IPS DF 19.7 (cell line): Measurements from ENCODE around the gene DGCR2.
"Not testable (repeated sequence)": the region's sequence is repeated elsewhere in the genome, so short reads cannot be mapped to it uniquely, and the experiment has no call there.

ENCODE experiments used
- DNase-seq: peaks from one replicate; pipeline ENCODE4 v3.0.0-alpha.2; 2013; ENCODE audit warnings: low read depth, low spot score

The DGCR2 gene

GRCh38 chr22:19032156-19032785 is 89.9 kb downstream of the DGCR2 start:
- DNase-seq, result not testable (repeated sequence)

- DNase-seq, result not testable (repeated sequence)
Observed at GRCh38 chr22:19030889-19031252, 91.3 kb downstream of the DGCR2 start.

DNA sequence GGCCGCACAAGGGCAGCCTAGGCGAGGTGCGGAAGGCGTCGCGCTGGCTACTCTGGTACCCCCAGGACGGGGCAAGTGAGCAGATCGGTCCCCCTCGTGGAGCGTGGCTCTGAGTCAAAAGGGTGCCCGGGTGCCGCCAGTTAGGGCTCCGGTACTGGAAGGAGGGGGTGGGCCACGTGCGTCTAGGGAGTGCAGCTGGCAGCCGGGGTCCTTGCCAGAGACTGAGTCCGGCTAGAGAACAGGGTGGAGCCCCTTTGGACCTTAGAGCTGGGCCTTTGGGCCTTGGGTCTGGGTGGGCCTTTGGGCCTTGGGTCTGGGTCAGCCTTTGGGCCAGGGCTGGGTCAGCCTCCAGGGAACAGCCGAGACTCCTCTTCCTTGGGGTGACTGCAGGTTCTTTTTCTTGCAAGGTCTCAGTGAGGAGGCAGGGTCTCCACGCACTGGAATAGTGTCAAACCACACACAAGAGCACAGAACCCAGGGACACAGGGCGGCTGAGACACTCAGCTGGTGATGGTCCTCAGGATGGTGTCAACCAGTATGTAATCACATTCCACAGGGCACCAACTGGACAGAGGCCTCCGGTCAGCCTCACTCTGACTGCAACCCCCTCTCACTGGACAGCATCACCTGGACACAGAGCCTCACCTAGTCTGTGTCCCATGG is 91.9 kb downstream of the DGCR2 start:
- not testable (repeated sequence) for DNase-seq

DNA sequence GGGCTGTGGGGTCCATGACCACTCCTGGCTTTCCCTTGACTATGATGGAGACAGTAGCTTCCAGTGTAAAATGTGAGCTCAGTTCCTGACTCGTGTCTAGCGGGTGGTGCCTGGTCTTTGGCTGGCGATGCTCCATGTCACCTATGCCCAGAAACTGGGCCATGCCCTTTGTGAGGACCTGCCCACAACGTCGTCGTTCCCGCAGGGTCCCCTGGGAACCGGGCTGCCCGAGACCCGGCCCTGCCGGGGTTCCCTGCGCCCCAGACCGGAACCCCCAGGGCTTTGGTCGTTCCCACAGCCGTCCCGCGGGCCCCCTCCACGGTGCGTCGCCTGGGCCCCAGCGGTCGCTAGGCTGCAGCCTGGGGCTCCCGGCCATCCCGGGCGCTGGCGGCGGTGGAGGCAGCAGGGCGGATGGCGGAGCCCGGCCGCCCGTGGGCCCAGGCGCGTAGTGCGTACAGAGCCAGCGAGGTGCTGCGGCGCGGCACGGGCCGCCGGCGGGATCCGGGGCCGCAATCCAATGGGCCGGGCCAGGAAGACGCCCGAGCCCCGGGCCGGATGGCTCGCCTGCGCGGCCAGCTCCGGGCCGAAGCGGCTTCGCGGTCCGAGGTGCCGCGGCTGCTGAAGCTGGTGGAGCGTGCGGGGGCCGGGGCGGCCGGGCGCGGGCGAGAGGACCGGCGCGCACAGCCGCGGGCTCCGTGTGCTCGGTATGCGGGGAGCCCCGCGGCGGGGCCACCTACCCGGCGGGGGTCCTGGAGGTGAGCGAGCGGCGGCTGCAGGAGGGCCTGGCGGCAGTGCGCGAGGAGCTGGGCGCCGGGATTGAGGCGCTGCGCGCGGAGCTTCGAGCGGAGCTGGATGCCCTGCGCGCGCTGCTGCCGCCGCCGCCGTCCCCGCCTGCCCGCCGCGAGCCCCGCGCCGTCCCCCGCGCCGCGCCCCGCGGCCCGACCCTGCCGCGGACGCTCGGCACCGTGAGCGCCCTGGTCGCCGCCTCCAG is 92.8 kb downstream of the DGCR2 start:
- not testable (repeated sequence) for DNase-seq

- not testable (repeated sequence) for DNase-seq
Observed at GRCh38 chr22:19028060-19028455, 94.2 kb downstream of the DGCR2 start.

GRCh38 chr22:19027371-19028059 is 94.7 kb downstream of the DGCR2 start:
- not testable (repeated sequence) for DNase-seq

- not testable (repeated sequence) for DNase-seq
Observed at GRCh38 chr22:19026080-19026479, 96.1 kb downstream of the DGCR2 start.

GRCh38 chr22:19024956-19025489 is 97.2 kb downstream of the DGCR2 start:
- DNase-seq, result not testable (repeated sequence)

DNA sequence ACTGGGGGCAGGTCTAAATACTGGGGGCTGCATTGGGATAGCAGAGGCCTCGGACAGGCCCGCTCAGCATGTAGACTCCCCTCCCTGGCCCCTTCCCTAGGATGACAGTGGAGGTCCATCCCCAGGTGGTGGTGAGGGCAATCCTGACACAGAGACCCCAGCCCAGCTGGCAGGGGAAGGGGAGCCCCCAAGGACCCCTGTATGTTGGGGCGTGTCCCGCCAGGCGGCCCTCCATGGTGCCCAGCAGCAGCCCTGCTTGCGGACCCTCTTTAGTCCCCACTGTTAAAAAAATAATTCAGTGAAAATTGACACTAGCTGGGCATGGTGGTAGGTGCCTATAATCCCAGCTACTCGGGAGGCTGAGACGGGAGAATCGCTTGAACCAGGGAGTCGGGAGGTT is 98.3 kb downstream of the DGCR2 start:
- not testable (repeated sequence) for DNase-seq

DNA sequence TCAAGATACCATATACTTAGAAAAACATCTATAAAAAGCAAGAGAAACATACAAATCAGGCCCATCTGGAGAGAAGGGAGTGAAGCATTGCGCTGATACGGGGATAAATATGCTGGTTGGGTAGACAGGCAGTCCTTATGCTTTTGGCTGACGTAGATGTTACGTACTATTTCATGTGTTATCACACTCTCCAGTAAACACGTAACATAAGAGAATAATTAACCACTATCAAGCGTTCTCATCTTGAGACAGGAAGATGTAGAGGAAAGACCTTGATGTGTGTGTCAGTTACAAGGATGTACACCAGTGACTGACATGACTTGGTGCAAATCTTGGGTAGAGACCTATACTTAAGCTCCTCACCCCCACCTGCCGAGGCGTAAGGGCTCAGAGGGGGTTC is 99.5 kb downstream of the DGCR2 start:
- no peak for DNase-seq

DNA sequence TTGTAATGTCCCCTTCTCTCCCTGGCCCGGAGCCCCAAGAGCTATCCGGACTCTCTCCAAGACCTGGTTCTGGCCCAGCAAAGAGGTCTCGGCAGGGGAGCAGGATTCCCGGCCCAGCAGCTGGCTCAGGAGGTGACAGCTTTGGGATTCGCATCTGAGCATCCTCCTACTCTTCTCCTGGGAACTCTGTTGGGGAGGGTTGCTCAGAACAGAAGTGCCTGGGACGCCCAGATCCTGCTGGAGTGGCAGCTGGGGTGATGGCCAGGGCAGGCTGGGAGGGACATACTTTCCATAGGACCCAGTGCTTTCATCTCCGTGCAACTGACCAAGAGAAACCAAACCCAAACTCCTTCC is 102.6 kb downstream of the DGCR2 start:
- no peak for DNase-seq

- no peak for DNase-seq
Observed at GRCh38 chr22:19019029-19019678, 103.1 kb downstream of the DGCR2 start.

- DNase-seq, result no peak
Observed at GRCh38 chr22:19018256-19018655, 104.0 kb downstream of the DGCR2 start.

- DNase-seq, result no peak
Observed at GRCh38 chr22:19016081-19016766, 106.0 kb downstream of the DGCR2 start.

DNA sequence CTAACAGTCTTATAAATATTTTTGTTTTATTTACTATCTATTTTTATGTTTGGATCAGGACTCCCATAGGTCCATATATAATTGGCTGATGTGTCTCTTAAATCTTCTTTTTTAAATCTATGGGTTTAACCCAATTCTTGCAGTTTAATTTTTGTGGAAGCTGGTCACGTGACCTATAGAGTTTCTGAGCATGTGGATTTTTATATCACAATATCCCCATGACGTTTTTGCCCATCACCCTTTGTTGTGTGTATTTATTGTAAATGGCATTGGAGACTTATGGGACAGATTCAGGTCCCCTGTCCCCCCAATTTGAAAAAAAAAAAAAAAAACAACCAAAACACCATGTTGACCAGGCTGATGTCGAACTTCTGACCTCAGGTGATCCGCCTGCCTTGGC is 107.3 kb downstream of the DGCR2 start:
- DNase-seq, result no peak

- not testable (repeated sequence) for DNase-seq
Observed at GRCh38 chr22:19013881-19014598, 108.2 kb downstream of the DGCR2 start.

DNA sequence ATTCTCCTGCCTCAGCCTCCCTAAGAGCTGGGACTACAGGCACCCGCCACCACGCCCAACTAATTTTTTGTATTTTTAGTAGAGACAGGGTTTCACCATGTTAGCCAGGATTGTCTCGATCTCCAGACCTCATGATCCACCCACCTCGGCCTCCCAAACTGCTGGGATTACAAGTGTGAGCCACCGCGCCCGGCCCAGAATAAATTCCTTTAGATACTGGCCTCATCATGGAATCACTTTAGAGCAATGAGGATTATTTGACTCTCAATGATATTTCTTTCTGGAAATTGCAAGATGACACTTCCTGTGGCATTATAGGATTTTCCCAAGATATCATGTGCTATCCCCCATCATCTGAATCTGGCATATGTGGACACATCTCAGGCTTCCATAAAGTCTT is 108.8 kb downstream of the DGCR2 start:
- not testable (repeated sequence) for DNase-seq

DNA sequence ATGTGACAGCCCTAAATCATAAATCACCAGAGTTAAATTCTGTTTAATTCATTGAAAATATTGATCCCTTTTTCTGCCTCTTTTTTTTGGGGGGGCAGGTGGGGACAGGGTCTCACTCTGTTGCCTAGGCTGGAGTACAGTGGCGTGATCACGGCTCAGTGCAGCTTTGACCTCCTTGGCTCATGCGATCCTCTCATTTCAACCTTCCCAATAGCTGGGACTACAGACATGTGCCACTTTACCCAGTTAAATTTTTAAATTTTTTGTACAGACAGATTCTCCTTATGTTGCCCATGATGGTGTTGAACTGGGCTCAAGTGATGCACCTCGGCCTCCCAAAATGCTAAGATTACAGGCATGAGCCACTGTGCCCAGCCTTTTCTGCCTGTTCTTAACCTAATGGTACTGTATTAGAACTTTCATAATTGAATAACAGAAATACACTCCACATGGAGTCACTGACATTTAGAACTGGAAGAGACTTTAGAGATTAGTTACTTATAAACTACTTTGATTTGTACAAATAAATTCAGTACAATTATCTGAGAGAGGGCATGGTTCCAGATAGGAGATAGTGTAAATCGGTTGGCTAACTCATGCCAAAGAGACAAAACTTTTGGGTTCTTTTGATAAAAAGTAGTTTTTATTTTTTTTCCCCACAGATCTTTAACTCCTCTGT is 109.8 kb downstream of the DGCR2 start:
- no peak for DNase-seq

- DNase-seq, result not testable (repeated sequence)
Observed at GRCh38 chr22:19011611-19012010, 110.6 kb downstream of the DGCR2 start.
